ENCODE results near the gene CPE. TPM values are rescaled to one million over a fixed set of nuclear protein-coding genes. Genes with fewer than 3 reads are reported as not detected.
"Not testable (repeated sequence)": the region's sequence is repeated elsewhere in the genome, so short reads cannot be mapped to it uniquely, and the experiment has no call there.

Gene CPE
- total RNA-seq: not detected

GRCh38 chr4:165378745-165379677, at the start of gene CPE:
CPE (plus strand) TSS chr4:165379008; CDS start chr4:165379222, 214 bp downstream.
- CTCF ChIA-PET: interaction anchor here (1.5 kb wide), 2 partner anchors 9 to 248 kb away, joined by 3 to 4 read pairs; no protein-coding TSS in a partner anchor
- ATAC-seq (peak; percentile 93), DNase-seq (peak; percentile 58)
- Mint-ChIP-seq H3K36me3 (no peaks in the 10 kb centered on the region), H3K4me1 (no peaks in the 10 kb centered on the region), H3K9me3 (ENCODE audit: low read depth) (no peaks in the 10 kb centered on the region), H3K27ac (no peak within 1 kb of the TSS), H3K27me3 (peaks cover 84% of the 10 kb centered on the region), H3K4me3 (peak within 1 kb of the TSS; percentile 18)

GRCh38 chr4:165330071-165330470, 48.7 kb upstream of the CPE start:
- DNase-seq (no peak), ATAC-seq (no peak)
- peak overlapping the region; percentile 41 for H3K4me3 Mint-ChIP-seq
- no peaks in the 10 kb centered on the region for H3K9me3 Mint-ChIP-seq (ENCODE audit: low read depth)
- peaks cover 49% of the 10 kb centered on the region for H3K4me1 Mint-ChIP-seq
- peaks cover 36% of the 10 kb centered on the region for H3K36me3 Mint-ChIP-seq
- no peaks in the 10 kb centered on the region for H3K27me3 Mint-ChIP-seq
- no peak overlapping the region for H3K27ac Mint-ChIP-seq
- CTCF ChIA-PET: interaction anchor here (0.7 to 1.5 kb wide), 4 partner anchors 10 to 217 kb away, joined by 3 to 4 read pairs (median 3); partner anchors contain the start of gene TMEM192

- CTCF ChIA-PET: interaction anchor here (0.5 to 1.5 kb wide), 4 partner anchors 9 to 218 kb away, joined by 3 to 4 read pairs (median 3); partner anchors contain the start of gene TMEM192
- Mint-ChIP-seq H3K9me3 (ENCODE audit: low read depth) (no peaks in the 10 kb centered on the region), H3K27ac (peak overlapping the region; percentile 12), H3K36me3 (peaks cover 40% of the 10 kb centered on the region), H3K27me3 (no peaks in the 10 kb centered on the region), H3K4me3 (peak overlapping the region; percentile 41), H3K4me1 (peaks cover 49% of the 10 kb centered on the region)
- ATAC-seq (no peak), DNase-seq (no peak)
These were observed 48.1 kb upstream of the CPE start for GRCh38 chr4:165330666-165331065.

- peak overlapping the region; percentile 66 for H3K27ac Mint-ChIP-seq
These were observed 47.4 kb upstream of the CPE start for GRCh38 chr4:165331359-165331758.

GRCh38 chr4:165331823-165332222, 47.0 kb upstream of the CPE start:
- ATAC-seq (no peak), DNase-seq (no peak)
- no peaks in the 10 kb centered on the region for H3K9me3 Mint-ChIP-seq (ENCODE audit: low read depth)
- CTCF ChIA-PET: interaction anchor here (1.8 kb wide), 1 partner anchor 219 kb away, joined by 5 read pairs; the partner anchor contains the start of gene TMEM192
- H3K36me3 Mint-ChIP-seq: peaks cover 40% of the 10 kb centered on the region
- no peaks in the 10 kb centered on the region for H3K27me3 Mint-ChIP-seq
- peaks cover 45% of the 10 kb centered on the region for H3K4me1 Mint-ChIP-seq
- H3K27ac Mint-ChIP-seq: peak overlapping the region; percentile 59
- peak overlapping the region; percentile 43 for H3K4me3 Mint-ChIP-seq

More at GRCh38 chr4:165331359-165331758, 47.4 kb upstream of the CPE start:
- Mint-ChIP-seq H3K27me3 (no peaks in the 10 kb centered on the region), H3K4me3 (peak overlapping the region; percentile 41), H3K9me3 (ENCODE audit: low read depth) (no peaks in the 10 kb centered on the region), H3K4me1 (peaks cover 42% of the 10 kb centered on the region), H3K36me3 (peaks cover 40% of the 10 kb centered on the region)
- ATAC-seq (no peak), DNase-seq (no peak)
- CTCF ChIA-PET: interaction anchor here (1.5 to 1.8 kb wide), 3 partner anchors 9 to 219 kb away, joined by 3 to 5 read pairs (median 4); partner anchors contain the start of gene TMEM192

GRCh38 chr4:165332502-165332901, 46.3 kb upstream of the CPE start:
- peaks cover 47% of the 10 kb centered on the region for H3K4me1 Mint-ChIP-seq
- CTCF ChIA-PET: interaction anchor here (1.4 to 2.3 kb wide), 3 partner anchors 16 to 220 kb away, joined by 5 to 8 read pairs (median 5); partner anchors contain the start of gene TMEM192
- peak overlapping the region; percentile 43 for H3K4me3 Mint-ChIP-seq
- peaks cover 43% of the 10 kb centered on the region for H3K36me3 Mint-ChIP-seq
- no peak overlapping the region for H3K27ac Mint-ChIP-seq
- ATAC-seq: no peak
- H3K27me3 Mint-ChIP-seq: no peaks in the 10 kb centered on the region
- no peaks in the 10 kb centered on the region for H3K9me3 Mint-ChIP-seq (ENCODE audit: low read depth)
- DNase-seq: no peak

- Mint-ChIP-seq H3K27ac (no peak overlapping the region), H3K4me3 (no peak overlapping the region), H3K9me3 (ENCODE audit: low read depth) (no peaks in the 10 kb centered on the region), H3K36me3 (peaks cover 54% of the 10 kb centered on the region), H3K27me3 (no peaks in the 10 kb centered on the region), H3K4me1 (peaks cover 42% of the 10 kb centered on the region)
- CTCF ChIA-PET: no interaction called here
- ATAC-seq: no peak
- DNase-seq: no peak
These were observed 43.6 kb upstream of the CPE start for GRCh38 chr4:165335163-165335703.

GRCh38 chr4:165336743-165337142, 42.1 kb upstream of the CPE start:
- Mint-ChIP-seq H3K27ac (no peak overlapping the region), H3K4me3 (no peak overlapping the region), H3K4me1 (peaks cover 27% of the 10 kb centered on the region), H3K27me3 (no peaks in the 10 kb centered on the region), H3K9me3 (ENCODE audit: low read depth) (no peaks in the 10 kb centered on the region), H3K36me3 (peaks cover 48% of the 10 kb centered on the region)
- ATAC-seq (no peak), DNase-seq (no peak)
- CTCF ChIA-PET: interaction anchor here (1.1 kb wide), 1 partner anchor 206 kb away, joined by 3 read pairs; no protein-coding TSS in a partner anchor

- H3K27ac Mint-ChIP-seq; DNase-seq; H3K27me3 Mint-ChIP-seq; ATAC-seq; H3K4me1 Mint-ChIP-seq; H3K4me3 Mint-ChIP-seq; H3K9me3 Mint-ChIP-seq (ENCODE audit: low read depth): not testable (repeated sequence)
- CTCF ChIA-PET: interaction anchor here (1.2 to 3.7 kb wide), 3 partner anchors 15 to 229 kb away, joined by 4 to 30 read pairs (median 6); partner anchors contain the start of genes MSMO1 and TMEM192
- H3K36me3 Mint-ChIP-seq: peaks cover 27% of the 10 kb centered on the region
These were observed 36.5 kb upstream of the CPE start for GRCh38 chr4:165342340-165342739.

- Mint-ChIP-seq H3K27me3 (no peaks in the 10 kb centered on the region), H3K4me3 (no peak overlapping the region), H3K9me3 (ENCODE audit: low read depth) (no peaks in the 10 kb centered on the region), H3K27ac (no peak overlapping the region), H3K36me3 (peaks cover 20% of the 10 kb centered on the region), H3K4me1 (peaks cover 3% of the 10 kb centered on the region)
- DNase-seq (no peak), ATAC-seq (no peak)
- CTCF ChIA-PET: interaction anchor here (0.7 to 3.7 kb wide), 5 partner anchors 11 to 230 kb away, joined by 3 to 30 read pairs (median 4); partner anchors contain the start of genes MSMO1 and TMEM192
These were observed 35.2 kb upstream of the CPE start for GRCh38 chr4:165343353-165344191.

- CTCF ChIA-PET: interaction anchor here (1.5 to 3.7 kb wide), 3 partner anchors 215 to 233 kb away, joined by 4 to 30 read pairs (median 6); partner anchors contain the start of gene TMEM192
- Mint-ChIP-seq H3K4me3 (no peak overlapping the region), H3K4me1 (peaks cover 3% of the 10 kb centered on the region), H3K27me3 (no peaks in the 10 kb centered on the region), H3K36me3 (peaks cover 9% of the 10 kb centered on the region), H3K9me3 (ENCODE audit: low read depth) (no peaks in the 10 kb centered on the region), H3K27ac (no peak overlapping the region)
- no peak for DNase-seq
- no peak for ATAC-seq
These were observed 33.0 kb upstream of the CPE start for GRCh38 chr4:165345666-165346417.
